K562 (cell line): Measurements from ENCODE around the gene GBP7.

Experiments used
- RBM22 ChIP-seq: fragments of 200-400 bp; formaldehyde crosslinking; IDR thresholded peaks from 2 replicates; pipeline ENCODE4 v1.6.1; 2018; ENCODE audit warnings: low read length, low read depth; ENCODE audit not compliant: poor library complexity, severe bottlenecking
- TF ChIP-seq, protein P1 (sequence below), 3 experiments: IDR thresholded peaks in 2 of 3; conservative IDR thresholded peaks in 1 of 3; 2 replicates each; pipeline ENCODE4 v1.5.1; 2011 to 2012; ENCODE audit warnings: low read length in 3 of 3, mild to moderate bottlenecking in 3 of 3, control low read depth in 2 of 3, improper control_type of control experiment in 1 of 3, inconsistent platforms in 1 of 3, low read depth in 1 of 3, mixed read lengths in 1 of 3, moderate library complexity in 1 of 3; ENCODE audit not compliant: insufficient read depth in 2 of 3
- TF ChIP-seq, protein P2 (sequence below): sonication (generic); formaldehyde crosslinking; IDR thresholded peaks from 2 replicates; pipeline ENCODE4 v1.5.0; 2020; ENCODE audit warnings: missing genetic modification reagents

DNA sequence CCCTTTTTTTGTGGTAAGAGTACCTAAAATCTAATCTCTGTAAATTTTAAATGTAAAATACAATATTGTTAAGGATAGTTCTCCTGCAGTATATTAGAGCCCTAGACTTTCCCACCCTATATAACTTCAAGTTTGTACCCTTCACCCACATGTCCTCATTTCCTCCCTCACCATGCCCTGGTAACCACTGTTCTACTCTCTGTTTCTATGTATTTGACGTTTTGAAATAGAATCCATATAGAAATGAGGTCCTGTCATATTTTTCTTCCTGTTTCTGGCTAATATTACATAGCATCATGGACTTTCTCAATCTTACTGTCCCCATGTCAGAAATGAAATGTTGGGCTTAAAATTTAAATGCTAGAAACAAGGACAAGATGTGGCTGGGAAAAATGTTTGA is 24.8 kb downstream of the GBP7 start:
- TF ChIP-seq, protein P1, sequence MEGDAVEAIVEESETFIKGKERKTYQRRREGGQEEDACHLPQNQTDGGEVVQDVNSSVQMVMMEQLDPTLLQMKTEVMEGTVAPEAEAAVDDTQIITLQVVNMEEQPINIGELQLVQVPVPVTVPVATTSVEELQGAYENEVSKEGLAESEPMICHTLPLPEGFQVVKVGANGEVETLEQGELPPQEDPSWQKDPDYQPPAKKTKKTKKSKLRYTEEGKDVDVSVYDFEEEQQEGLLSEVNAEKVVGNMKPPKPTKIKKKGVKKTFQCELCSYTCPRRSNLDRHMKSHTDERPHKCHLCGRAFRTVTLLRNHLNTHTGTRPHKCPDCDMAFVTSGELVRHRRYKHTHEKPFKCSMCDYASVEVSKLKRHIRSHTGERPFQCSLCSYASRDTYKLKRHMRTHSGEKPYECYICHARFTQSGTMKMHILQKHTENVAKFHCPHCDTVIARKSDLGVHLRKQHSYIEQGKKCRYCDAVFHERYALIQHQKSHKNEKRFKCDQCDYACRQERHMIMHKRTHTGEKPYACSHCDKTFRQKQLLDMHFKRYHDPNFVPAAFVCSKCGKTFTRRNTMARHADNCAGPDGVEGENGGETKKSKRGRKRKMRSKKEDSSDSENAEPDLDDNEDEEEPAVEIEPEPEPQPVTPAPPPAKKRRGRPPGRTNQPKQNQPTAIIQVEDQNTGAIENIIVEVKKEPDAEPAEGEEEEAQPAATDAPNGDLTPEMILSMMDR (IDR thresholded peaks at IDR 0.05 in 2 of 3, conservative IDR thresholded peaks at IDR 0.05 in 1 of 3; ENCODE audit: insufficient read depth in 2 of 3, low read depth in 1 of 3, low read length in 3 of 3): no peak
- TF ChIP-seq, protein P2, sequence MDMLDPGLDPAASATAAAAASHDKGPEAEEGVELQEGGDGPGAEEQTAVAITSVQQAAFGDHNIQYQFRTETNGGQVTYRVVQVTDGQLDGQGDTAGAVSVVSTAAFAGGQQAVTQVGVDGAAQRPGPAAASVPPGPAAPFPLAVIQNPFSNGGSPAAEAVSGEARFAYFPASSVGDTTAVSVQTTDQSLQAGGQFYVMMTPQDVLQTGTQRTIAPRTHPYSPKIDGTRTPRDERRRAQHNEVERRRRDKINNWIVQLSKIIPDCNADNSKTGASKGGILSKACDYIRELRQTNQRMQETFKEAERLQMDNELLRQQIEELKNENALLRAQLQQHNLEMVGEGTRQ: no peak
- no peak for TF ChIP-seq RBM22
